GM18508 (cell line): Measurements from ENCODE around the gene ITPK1.

ENCODE experiments used
- ATAC-seq: cut with Tn5 transposase; IDR thresholded peaks from one replicate; pipeline ENCODE4 v1.9.1; 2021; ENCODE audit warnings: moderate number of reproducible peaks; ENCODE audit not compliant: insufficient read depth, unreplicated experiment

ITPK1 gene

DNA sequence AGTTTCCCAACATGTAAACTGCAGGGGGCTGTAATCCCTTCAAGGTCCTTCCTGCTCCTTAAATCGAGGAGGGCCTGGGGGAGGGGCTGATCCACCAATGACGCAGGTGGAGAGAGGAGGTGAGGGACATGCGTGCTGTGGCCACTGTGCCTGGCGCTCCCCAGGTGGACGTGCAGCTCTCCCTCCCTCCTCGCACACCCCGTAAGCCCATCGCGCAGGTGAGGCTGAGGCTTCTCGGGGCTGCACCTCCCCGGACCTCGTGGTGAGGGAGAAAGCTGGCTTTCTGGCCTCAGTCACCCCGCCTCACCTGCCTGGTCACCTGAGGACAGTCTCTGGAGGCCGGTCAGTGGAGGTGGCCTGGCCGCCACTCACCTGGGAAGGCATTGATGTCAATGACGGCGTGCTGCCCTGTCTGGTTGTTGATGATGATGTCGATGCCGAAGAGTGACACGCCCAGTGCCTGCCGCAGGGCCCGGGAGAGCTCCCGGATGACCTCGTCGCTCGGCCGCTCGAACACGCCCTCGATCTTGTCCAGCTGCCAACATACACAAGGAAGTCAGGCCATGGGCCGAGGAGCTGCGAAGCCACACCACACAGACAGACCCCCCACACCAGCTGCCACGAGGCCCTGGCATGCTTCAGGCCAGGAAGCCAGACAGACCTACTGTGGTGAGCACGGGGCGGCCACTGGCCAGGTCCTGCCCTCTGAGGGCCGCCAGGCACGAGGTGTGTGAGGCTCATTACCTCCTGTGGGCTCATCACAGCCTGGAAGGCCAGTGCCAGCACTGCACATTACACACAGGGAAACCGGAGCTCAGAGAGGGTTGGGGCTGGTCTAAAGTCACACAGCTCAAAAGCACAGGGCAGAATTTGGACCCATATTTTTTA, 169.5 kb downstream of the ITPK1 start:
- no peak for ATAC-seq

DNA sequence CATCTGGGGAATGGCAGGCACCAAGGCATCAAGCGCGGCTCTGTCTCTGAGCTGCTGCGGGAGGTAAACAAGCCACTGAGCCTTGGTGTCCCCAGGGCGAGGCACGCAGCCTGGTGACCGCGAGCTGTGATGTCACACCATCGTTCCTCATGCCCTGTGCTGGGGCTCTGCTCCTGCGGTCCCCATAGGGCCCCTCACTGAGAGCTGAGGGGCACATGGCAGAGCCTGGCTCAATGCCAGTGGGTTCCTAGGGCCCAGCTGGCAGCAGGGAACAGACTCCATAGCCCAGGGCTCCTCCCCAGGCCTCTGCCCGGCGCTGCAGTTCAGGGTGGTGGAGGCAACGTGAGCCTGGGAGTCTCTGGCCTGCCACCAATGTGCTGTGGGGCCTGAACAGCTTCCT, 170.2 kb downstream of the ITPK1 start:
- ATAC-seq: no peak

DNA sequence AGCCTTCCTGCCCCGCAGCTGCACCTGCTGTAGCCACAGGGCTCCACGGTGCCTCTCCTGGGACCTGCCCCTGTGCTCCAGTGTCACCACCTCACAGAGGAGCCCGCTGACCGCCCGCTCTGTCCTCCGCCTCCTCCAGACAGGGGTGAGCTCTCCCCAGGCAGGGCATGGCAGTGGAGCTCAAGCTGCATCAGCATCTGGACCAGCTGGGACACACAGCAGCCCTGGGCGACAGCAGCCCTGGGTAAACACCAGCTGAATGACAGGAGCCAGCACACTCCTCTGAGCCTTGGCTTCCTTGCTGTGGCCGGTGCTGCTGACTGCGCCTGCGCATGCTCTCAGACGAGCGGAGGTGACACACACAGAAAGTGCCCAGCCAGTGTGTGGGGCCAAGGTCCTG, 170.7 kb downstream of the ITPK1 start:
- no peak for ATAC-seq

DNA sequence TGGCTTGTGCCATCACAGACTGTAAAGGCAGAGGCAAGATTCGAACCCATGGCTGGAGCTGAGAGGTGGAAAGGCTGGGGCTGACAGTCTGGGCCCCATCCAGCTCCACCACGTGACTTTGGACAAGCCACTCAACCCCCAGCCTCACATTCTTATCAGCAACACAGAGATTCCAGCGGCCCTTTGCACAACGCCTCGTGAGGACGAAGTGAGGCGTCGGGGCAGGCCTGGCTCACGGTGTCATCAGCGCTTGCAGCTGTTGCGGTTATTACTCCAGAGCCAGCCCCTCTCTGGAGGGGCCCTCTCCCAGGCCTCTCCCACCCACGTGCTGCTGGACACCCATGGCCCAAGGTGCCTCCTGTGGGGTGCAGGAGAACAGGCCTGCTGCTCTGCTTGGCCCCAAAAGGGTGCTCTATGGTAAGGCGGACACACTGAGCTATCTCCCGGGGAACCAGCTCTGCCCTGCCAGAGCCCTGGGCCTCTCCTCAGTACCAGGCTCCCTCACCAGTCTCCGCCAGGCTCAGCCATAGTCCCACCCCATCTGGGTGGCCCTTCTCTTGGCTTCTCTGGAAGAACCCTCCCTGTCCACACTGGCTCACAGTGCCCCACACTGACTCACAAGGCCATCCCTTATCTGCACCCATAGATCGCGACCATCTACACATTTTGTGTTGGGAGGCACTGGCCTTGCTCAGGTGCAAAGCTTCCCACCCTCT, 171.7 kb downstream of the ITPK1 start:
- ATAC-seq: no peak

DNA sequence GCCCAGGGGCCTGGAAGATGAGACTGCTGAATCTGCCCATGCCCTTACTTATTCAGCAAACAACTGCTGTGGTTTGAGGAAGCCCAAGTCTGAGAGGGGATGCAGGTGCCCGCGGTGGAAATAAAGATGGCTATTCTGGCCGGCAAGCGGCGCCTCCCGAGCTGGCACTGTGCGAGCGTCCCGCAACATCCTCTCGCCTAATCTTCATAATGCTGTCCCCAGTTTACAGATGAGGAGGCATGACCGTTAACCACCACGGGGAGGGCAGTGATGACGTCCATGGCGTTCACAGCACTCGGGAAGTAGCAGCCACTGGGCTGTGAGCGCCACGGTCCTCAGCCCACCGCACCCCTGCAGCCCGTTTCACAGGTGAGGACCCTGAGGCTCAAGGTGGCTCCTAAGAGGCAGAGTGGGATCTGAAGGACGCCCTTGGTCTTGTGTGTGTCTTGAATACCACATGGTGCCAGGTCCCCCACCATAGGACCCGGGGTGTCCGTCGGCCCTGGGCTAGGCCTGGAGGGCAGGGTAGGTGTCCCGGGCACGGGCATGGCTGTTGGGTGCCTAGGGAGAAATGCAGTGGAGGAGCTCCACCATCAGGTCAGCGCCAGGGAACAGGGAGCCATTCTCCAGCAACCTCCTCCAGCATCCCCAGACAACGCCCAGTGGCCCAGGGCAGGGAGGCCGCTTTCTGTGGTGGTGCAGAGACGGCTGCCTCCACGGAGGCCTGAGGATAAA, 172.6 kb downstream of the ITPK1 start:
- ATAC-seq: no peak

DNA sequence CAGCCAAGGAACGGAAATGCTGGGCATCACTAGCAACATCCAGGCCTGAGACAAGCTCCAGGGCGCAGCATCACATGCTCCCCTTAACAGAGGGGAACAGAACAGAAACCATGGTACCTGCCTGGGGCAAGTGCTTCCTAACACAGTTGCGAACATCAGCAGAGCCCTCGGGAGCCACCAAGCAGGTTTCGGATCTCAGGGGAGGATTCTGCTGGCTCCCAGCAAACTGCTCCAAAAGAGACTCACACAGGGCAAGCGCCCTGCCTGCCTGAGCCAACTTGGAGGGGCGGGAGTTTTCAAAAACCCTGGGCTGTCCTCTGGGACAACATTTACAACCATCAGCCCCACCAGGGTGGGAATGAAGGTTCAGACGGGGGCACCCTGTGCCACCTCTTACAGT, 173.1 kb downstream of the ITPK1 start:
- no peak for ATAC-seq

DNA sequence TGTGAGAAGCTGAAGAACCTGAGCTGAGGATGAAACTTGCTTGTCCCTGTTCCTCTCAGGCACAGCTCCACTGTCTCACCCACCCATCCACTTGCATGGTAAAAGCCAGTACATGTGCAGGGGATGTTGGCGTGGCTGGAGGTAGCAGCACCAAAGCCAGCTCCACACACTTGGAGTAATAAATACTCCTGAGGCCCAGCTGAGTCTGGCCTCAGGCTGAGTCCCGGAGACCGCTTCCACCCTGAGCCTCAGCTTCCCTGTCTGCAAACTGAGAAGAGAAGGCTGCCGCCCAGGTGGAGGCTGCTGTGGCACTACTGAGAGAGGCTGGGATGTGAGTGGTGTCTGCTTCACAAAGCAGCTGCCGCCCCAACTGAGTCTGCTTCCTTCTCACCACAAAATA, 173.6 kb downstream of the ITPK1 start:
- ATAC-seq: no peak

DNA sequence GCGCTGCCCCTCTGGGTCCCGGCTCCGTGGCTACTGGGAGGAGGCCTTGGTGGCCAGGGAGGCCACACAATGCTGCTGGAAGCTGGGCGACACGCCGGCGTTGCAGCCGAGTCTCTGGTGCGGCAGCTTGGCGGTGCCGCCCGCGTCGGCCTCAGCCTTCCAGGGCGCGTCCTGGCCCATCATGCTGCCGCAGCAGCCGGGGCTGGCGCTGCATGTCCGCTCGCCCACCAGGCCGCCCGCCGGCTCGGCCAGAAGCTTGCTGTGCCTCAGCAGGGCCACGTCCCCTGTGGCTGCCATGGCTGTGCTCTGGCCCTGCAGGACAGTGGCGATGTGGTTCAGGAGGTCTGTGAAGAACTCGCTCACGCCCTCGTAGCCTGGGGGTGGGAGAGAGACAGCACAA, 174.2 kb downstream of the ITPK1 start:
- ATAC-seq: no peak

DNA sequence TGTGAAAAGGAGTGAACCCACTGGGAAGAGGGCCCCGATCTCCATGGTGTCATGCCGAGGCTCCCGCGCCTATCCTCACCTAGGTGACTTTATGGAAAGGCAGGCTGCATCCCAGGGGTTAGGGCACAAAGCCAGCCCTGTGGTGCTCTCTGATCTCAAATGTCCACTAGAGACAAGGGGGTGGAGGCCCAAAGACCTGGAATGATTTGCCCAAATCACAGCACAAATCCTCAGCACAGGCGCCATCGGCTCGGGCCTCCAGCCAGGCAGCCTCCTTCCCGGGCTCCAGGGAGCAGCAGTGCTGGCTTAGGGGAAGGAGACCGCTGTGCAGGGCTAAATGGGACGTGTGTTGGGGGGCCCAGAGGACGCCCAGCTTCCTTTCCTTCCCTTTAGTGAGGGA, 175.2 kb downstream of the ITPK1 start:
- no peak for ATAC-seq

DNA sequence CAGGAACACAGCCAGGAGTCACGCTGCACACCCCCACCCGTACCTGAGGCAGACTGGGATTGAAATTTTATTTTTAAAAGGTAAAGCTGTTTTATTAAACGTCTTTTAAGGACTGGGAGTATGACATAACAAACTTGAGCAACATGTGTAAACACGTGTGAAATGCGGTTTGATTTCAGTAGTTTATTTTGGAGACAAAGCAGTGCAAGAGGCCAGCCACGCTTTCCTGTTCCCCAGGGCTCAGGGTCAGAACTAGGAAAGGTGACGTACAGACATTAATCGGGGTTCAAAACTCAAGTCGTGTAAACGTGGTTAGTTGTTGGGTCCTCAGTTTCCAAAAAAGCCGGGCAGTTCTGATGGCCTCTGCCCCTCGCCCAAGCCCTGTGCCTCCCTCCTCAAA, 176.0 kb downstream of the ITPK1 start:
- ATAC-seq: no peak

DNA sequence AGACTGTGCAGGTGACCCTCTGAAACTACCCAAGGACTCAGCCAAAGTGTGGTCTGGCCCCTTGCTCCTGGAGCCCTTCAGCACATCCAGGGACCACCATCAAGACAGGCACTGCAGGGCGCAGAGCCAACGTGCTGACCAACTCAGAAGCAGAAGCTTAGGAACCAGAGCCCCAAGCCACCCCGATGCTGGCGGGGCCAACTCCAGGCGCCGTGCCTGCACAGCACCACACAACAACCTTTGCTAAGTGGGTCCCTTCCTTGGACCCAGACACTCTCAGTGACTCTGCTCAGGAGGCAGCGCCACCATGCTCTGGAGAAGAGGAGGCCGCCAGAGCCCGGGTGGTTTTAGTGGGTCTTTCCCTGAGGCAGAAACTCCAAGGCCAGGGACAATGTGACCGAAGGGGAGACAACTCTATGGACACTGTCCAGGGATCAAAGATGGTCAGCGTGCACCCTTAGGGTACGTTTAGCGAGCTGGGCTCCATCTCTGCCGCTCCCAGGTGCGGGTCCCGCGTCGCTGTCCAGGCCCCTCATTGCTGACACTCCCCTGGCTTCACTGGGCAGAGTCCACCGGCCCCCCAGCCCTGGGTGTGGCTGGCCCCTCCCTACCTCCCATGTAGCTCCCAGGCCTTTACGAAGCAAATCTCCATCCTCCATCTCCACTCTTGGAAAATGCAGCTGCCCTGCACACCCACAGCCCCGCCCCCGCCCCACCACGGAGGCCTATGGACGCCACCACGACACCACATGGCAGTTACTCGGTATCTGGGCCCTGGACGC, 176.6 kb downstream of the ITPK1 start:
- no peak for ATAC-seq

DNA sequence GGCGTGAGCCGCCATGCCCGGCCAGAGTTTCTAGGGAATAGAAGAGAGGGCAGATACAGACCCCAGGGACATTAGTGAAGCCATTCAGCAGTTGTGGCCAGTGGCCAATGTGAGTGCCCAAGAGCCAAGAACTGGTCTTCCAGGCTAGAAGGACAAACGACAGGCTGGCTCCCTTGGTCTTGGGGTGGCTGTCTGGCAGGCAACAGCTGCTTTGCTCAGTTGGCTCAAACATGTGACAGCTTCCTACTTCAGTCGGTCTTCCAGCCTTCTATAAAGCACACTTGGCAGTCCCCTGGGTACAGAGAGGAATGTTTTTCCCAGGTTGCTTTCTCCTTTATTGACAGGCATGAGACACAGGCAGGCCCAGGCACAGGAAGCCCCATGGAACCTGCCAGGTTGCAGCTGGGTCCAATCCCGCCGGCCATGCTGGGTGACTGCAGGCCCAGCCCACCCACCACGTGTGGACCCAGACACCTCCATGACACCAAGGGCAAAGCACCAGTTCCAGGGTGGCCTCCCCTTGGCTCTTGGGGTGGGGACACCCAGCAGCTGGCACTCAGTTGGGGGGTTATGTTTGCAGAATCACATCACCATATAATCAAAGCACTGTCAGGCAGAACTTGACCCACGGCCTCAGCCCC, 177.4 kb downstream of the ITPK1 start:
- no peak for ATAC-seq

DNA sequence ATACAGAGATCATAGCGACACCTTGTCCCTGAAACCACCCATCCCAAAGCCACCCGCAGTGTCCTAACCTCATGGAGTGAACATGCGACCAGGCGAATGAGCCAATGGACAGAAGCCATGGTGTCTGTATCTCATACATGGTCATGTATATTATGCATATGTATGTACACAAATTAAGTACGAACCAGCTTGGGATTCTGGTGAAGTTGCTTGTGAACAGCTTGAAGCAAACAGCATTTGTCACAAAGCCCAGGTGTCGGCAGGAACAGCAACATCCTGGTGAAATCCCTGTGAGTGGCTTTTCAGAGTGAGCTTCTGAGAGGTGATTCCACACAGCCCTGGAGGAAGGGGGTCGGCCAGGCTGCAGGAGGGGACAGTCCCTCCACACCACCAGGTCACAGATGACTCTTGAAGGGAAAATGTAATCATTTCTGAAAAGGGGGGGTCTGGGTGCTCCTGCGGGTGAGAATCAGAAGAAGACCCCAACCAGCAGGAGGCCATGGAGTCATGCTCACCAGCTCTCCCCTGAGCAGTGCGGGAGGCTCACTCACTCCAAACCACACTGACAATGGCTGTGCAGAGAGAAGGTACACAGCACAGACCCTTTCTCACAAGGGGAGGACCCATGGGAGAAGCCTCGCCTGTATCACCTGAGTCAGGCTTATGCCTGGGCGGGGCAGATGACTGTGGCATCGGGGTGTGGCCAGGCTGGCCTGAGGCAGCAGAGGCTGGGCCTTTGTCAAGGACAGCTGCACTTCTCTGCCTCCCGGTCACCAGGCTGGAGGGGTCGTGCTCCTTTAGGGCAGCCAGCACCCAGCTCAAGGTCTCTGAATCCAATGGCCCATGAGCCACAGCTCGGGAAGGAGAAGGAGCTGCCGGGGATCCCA, 178.4 kb downstream of the ITPK1 start:
- ATAC-seq: no peak

DNA sequence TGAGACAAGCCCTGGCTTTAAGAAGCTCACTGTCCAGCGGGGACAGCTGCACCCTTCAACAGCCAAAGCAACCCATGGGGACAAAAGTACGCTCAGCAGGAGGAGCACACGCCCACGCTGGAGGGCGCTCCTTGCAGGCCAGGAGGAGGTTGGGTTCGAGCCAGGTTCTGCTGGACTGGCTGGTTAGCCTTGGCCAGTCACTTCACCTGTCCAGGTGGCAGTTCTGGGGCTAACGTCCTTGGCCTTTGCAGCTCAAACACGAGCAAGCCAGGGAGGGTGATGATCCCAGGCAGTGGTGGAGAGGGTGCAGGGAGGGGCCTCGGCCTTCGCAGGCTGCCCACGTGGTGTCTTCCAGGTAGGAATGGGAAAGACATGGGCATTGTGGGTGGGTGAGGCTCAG, 179.6 kb downstream of the ITPK1 start:
- no peak for ATAC-seq

DNA sequence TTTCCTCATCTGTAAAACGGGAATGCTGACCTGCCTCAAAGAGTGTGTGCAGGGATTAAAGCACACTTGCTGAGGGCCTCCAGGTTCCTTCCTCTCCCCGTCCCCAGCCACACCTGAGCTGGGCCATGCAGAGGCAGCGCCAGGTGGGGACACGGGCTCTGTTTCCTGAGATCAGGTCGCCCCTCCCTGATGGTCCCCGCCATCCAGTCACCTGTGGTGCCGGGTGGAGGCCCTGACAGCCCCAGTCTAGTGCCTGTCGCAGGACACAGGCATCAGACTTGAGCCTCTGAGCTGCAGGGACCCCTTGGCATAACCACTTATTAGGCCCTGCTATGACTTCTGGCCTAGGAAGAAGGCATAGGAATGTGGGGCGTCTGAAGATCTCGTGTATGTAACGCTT, 180.3 kb downstream of the ITPK1 start:
- no peak for ATAC-seq

DNA sequence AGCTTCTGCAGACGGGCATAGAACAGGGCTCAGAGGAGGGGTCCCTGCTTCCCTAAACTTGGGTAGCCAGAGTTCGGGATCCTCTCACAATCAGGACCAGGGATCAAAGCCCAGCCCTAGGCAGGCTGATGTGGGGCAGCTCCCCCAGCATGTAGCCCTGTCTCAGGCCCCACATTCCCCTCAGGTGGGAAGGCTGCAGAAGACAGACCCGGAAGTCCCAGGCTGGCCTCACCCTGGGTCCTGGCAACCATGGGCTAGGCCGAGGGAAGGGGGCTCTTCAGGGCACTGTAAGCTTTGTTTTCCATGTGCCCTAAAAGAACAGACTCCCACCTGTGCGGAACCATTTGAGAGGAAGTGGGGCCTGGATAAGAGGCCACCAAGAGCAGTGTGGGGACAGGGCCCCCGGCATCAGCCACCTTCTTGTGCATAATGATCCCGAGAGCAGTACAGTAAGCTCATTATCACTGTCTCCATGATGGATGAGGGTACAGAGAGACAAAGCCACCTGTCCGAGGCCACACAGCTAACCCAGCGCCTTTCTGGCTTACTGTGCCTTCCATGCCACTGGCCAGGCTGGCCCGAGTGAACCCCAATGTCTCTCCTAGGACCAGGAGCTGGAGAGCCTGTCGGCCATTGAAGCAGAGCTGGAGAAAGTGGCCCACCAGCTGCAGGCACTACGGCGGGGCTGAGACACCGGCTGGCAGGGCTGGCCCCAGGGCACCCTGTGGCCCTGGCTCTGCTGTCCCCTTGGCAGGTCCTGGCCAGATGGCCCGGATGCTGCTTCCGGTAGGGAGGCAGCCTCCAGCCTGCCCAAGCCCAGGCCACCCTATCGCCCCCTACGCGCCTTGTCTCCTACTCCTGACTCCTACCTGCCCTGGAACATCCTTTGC, 181.3 kb downstream of the ITPK1 start:
- no peak for ATAC-seq

DNA sequence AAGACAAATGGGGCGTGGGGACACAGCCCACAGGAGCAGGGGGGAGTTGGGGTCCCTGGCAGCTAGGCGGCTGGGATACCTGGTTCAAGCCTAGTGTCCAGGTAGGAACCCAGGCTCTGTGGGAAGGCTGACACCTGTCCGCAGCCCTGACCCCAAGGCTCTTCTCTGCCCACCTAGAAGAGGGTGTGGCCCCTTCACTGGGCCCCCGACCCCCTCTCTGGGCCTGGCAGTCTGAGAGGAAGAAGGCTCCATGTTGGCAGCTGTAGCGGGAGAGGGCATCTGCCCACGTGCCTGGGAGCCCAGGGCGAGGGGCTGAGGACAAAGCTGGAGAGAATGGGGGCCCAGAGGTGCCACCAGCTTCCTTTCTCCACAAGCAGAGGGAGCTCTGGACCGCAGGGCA, 182.2 kb downstream of the ITPK1 start:
- no peak for ATAC-seq
